Stomach smooth muscle (tissue), 2 donors: ENCODE measurements around the gene SMS.

Source experiments
- H3K27ac ChIP-seq: one replicate; pipeline ENCODE4 v1.7.0; 2013; ENCODE audit warnings: mild to moderate bottlenecking, low read length, inconsistent platforms
- H3K27me3 ChIP-seq, 2 donors: one replicate each; pipeline ENCODE4 v1.7.0; 2013; ENCODE audit warnings: low read length in 2 of 2; ENCODE audit not compliant: insufficient read depth in 2 of 2, control insufficient read depth in 1 of 2
- H3K36me3 ChIP-seq, 2 donors: one replicate each; pipeline ENCODE4 v1.7.0; 2013; ENCODE audit warnings: low read length in 2 of 2; ENCODE audit not compliant: control insufficient read depth in 2 of 2, insufficient read depth in 2 of 2
- H3K4me1 ChIP-seq: one replicate; pipeline ENCODE4 v1.7.0; 2013; ENCODE audit warnings: low read length; ENCODE audit not compliant: control insufficient read depth, insufficient read depth
- H3K4me3 ChIP-seq, 2 donors: one replicate each; pipeline ENCODE4 v1.7.0; 2013; ENCODE audit warnings: low read length in 2 of 2
- H3K9ac ChIP-seq, 2 donors: one replicate each; pipeline ENCODE4 v1.7.0; 2013; ENCODE audit warnings: low read length in 2 of 2, mild to moderate bottlenecking in 1 of 2
- H3K9me3 ChIP-seq, 2 donors: one replicate each; pipeline ENCODE4 v1.7.0; 2013; ENCODE audit warnings: low read length in 2 of 2; ENCODE audit not compliant: control insufficient read depth in 2 of 2
- donor health status: healthy.
- donor health status: Pancreatic carcinoma.

Gene SMS

GRCh38 chrX:21932292-21933002, 8.1 kb upstream of the SMS start:
- Histone ChIP-seq H3K36me3 (no peaks in the 10 kb centered on the region), H3K4me1 (no peaks in the 10 kb centered on the region), H3K9me3 (no peaks in the 10 kb centered on the region), H3K9ac (no peak overlapping the region), H3K27me3 (peaks cover 0 to 4% of the 10 kb centered on the region in 2 donors), H3K27ac (no peak overlapping the region), H3K4me3 (no peak overlapping the region)

DNA sequence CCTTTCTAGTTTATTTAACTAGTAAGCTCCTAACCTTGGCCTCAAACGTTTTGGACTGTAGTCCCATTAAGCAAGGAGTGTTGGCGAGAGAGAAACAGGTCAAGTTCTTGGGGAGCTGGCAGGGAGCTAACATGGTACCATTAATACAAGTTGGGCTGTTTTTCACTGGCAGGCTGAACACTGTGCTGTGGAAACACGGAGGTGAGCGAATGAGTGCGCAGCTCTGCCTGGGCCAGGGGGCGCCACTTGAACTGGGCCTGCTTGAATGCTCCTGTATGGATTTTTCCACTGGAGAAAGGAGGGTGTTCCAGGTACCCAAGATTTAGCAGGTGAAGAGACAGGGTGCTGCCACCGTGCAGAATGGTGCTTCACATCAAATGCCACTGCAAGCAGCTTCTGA, 7.4 kb upstream of the SMS start:
- Histone ChIP-seq H3K4me3 (no peak overlapping the region), H3K9ac (no peak overlapping the region), H3K36me3 (no peaks in the 10 kb centered on the region), H3K27me3 (peaks cover 0 to 5% of the 10 kb centered on the region in 2 donors), H3K4me1 (no peaks in the 10 kb centered on the region), H3K9me3 (no peaks in the 10 kb centered on the region), H3K27ac (no peak overlapping the region)

DNA sequence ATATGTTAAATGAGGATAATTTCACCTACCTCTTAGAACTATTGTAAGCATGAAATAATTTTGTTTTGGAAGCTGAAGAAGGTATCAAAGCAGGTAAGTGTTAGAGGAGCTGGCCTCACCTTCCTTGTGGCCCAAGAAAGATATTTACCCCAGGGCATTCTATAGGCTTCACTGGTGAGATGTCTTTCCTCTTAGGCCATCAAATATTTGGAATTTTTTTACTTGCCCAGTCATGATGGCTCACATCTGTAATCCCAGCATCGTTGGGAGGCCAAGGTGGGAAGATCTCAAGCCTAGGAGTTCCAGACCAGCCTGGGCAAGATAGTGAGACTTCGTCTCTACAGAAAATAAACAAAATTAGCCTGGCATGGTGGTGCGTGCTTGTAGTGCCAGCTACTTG, 6.1 kb upstream of the SMS start:
- Histone ChIP-seq H3K36me3 (no peaks in the 10 kb centered on the region), H3K4me3 (no peak overlapping the region), H3K27me3 (peaks cover 0 to 5% of the 10 kb centered on the region in 2 donors), H3K9ac (no peak overlapping the region), H3K27ac (no peak overlapping the region), H3K9me3 (no peaks in the 10 kb centered on the region), H3K4me1 (no peaks in the 10 kb centered on the region)

- Histone ChIP-seq H3K27me3 (peaks cover 0 to 5% of the 10 kb centered on the region in 2 donors), H3K27ac (peak overlapping the region; percentile 63), H3K9ac (peak overlapping the region; percentile 72 to 78), H3K4me3 (peak overlapping the region; percentile 54 to 72), H3K36me3 (no peaks in the 10 kb centered on the region), H3K9me3 (no peaks in the 10 kb centered on the region), H3K4me1 (peaks cover 4% of the 10 kb centered on the region)
Measured at GRCh38 chrX:21939906-21940305, 603 bp upstream of the SMS start.

GRCh38 chrX:21943460-21944135, 3.1 kb downstream of the SMS start:
- H3K4me1 ChIP-seq, result peaks cover 20% of the 10 kb centered on the region
- H3K9ac ChIP-seq, result no peak overlapping the region
- no peak overlapping the region for H3K4me3 ChIP-seq
- H3K9me3 ChIP-seq, result no peaks in the 10 kb centered on the region
- peaks cover 0 to 2% of the 10 kb centered on the region in 2 donors for H3K27me3 ChIP-seq
- no peaks in the 10 kb centered on the region for H3K36me3 ChIP-seq
- peak overlapping the region; percentile 18 for H3K27ac ChIP-seq

- H3K9me3 ChIP-seq, result no peaks in the 10 kb centered on the region
- H3K4me3 ChIP-seq, result no peak overlapping the region
- H3K36me3 ChIP-seq, result no peaks in the 10 kb centered on the region
- peaks cover 20% of the 10 kb centered on the region for H3K4me1 ChIP-seq
- H3K27me3 ChIP-seq, result peaks cover 0 to 2% of the 10 kb centered on the region in 2 donors
- H3K27ac ChIP-seq, result peak overlapping the region; percentile 18
- no peak overlapping the region for H3K9ac ChIP-seq
Measured at GRCh38 chrX:21944136-21944615, 3.7 kb downstream of the SMS start.

DNA sequence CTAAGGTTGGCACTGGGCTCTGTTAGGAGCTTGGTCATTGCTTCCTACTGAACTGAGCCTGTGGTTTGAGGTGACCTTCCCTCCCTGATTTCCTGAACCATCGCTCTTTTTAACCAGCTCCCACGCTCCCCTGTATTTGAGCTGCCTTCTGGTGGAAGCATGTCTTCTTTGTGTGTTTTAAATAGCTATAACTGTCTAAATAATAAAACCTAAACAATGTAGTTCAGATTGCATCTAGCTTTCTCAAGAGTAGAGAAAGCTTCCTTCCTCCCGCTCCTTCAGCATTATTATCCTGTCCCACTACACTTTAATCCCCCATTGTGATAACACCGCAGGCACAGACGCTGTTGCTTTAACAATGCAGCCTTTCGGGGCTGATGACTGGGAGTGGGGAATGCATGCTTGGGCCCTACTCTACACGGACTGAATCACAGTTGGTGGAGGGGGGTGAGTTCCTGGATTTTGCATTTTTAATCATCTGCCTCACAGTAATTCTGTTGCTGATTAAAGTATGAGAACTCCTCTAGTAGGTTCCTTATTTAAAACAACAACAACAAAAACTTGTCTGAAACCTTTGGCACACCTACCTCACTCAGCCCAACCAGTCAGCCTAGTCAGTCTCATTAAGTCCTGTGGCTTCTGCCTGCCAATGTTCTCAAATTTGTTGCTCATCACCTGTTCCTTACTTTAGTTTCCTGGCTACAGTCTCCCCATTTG, 6.6 kb downstream of the SMS start:
- Histone ChIP-seq H3K9me3 (no peaks in the 10 kb centered on the region), H3K4me1 (peaks cover 20% of the 10 kb centered on the region), H3K4me3 (peak overlapping the region; percentile 11 to 35), H3K27ac (no peak overlapping the region), H3K27me3 (peaks cover 0 to 2% of the 10 kb centered on the region in 2 donors), H3K36me3 (no peaks in the 10 kb centered on the region), H3K9ac (peak overlapping the region in 1 of 2 donors; percentile 14)

GRCh38 chrX:21947671-21948070, 7.2 kb downstream of the SMS start:
- H3K27ac ChIP-seq, result no peak overlapping the region
- peak overlapping the region; percentile 8 to 11 for H3K4me3 ChIP-seq

GRCh38 chrX:21948897-21949578, 8.5 kb downstream of the SMS start:
- Histone ChIP-seq H3K27me3 (peaks cover 0 to 2% of the 10 kb centered on the region in 2 donors), H3K9ac (no peak overlapping the region), H3K9me3 (no peaks in the 10 kb centered on the region), H3K4me1 (peaks cover 16% of the 10 kb centered on the region), H3K4me3 (no peak overlapping the region), H3K27ac (no peak overlapping the region), H3K36me3 (no peaks in the 10 kb centered on the region)

More at GRCh38 chrX:21947671-21948070, 7.2 kb downstream of the SMS start:
- Histone ChIP-seq H3K9me3 (no peaks in the 10 kb centered on the region), H3K4me1 (peaks cover 16% of the 10 kb centered on the region), H3K27me3 (peaks cover 0 to 2% of the 10 kb centered on the region in 2 donors), H3K36me3 (no peaks in the 10 kb centered on the region), H3K9ac (peak overlapping the region in 1 of 2 donors; percentile 14)

DNA sequence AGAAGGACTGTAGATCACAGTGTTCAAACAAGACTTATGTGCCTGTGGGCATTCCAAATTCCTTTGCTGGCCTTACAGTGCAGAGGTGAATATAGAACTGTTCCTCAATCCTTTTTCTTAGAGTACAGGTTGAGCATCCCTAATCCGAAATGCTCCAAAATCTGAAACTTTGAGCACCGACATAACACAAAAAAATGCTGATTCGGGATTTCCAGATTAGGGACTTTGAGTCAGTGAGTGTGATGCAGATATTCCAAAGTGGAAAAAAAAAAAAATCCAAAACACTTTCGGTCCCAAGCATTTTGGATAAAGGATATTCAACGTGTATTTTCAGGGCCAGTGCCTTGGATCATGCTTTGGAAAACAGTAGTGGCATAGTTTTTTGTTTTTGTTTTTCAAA, 9.2 kb downstream of the SMS start:
- H3K27me3 ChIP-seq, result peaks cover 0 to 2% of the 10 kb centered on the region in 2 donors
- H3K4me1 ChIP-seq, result peaks cover 21% of the 10 kb centered on the region
- no peaks in the 10 kb centered on the region for H3K9me3 ChIP-seq
- no peak overlapping the region for H3K4me3 ChIP-seq
- no peaks in the 10 kb centered on the region for H3K36me3 ChIP-seq
- H3K27ac ChIP-seq, result no peak overlapping the region
- no peak overlapping the region for H3K9ac ChIP-seq
